K562 (cell line): ENCODE measurements around the gene SARS1. TPM values are rescaled to one million over a fixed set of nuclear protein-coding genes. Genes with fewer than 3 reads are reported as not detected.

ENCODE experiments used
- BRF2 ChIP-seq: IDR thresholded peaks from 3 replicates; pipeline ENCODE4 v1.6.1; 2011; ENCODE audit warnings: borderline replicate concordance, mild to moderate bottlenecking; ENCODE audit not compliant: insufficient read length, insufficient read depth
- CREM ChIP-seq: IDR thresholded peaks from 2 replicates; pipeline ENCODE4 v1.6.1; 2014; ENCODE audit warnings: antibody characterized with exemption, low read depth
- ELF4 ChIP-seq: fragments of 450-650 bp; formaldehyde crosslinking; IDR thresholded peaks from 2 replicates; pipeline ENCODE4 v1.4.0; 2022; ENCODE audit warnings: missing genetic modification characterization
- KLF10 ChIP-seq: fragments of 250-450 bp; sonication (Bioruptor Pico); IDR thresholded peaks from 2 replicates; pipeline ENCODE4 v1.6.1; 2021; ENCODE audit warnings: matching md5 sums
- MAFF ChIP-seq: IDR thresholded peaks from 2 replicates; pipeline ENCODE4 v1.6.1; 2012; ENCODE audit warnings: low read length, improper control_type of control experiment
- MBD2 ChIP-seq: sonication (generic); IDR thresholded peaks from 2 replicates; pipeline ENCODE4 v1.6.1; 2016; ENCODE audit warnings: low read depth, borderline replicate concordance
- MYBL2 ChIP-seq, 2 experiments: fragments of 450-650 bp in 1 of 2; sonication (generic) in 1 of 2; formaldehyde crosslinking in 1 of 2; IDR thresholded peaks; 2 replicates each; pipeline versions ENCODE4 v1.6.1 to v1.8.1; 2017 to 2022; ENCODE audit warnings: borderline replicate concordance in 1 of 2, inconsistent platforms in 1 of 2, low read depth in 1 of 2, mild to moderate bottlenecking in 1 of 2, missing genetic modification reagents in 1 of 2, moderate library complexity in 1 of 2
- RBM34 ChIP-seq: fragments of 200-400 bp; formaldehyde crosslinking; IDR thresholded peaks from 2 replicates; pipeline ENCODE4 v1.6.1; 2018; ENCODE audit warnings: low read length, borderline replicate concordance; ENCODE audit not compliant: insufficient read depth
- TEAD2 ChIP-seq: fragments of 450-650 bp; IDR thresholded peaks from 2 replicates; pipeline ENCODE4 v1.6.1; 2016; ENCODE audit warnings: missing genetic modification characterization, control low read depth, missing compliant biosample characterization
- ZNF146 ChIP-seq: IDR thresholded peaks from one replicate; pipeline ENCODE4 v1.6.1; 2018; ENCODE audit warnings: missing compliant biosample characterization; ENCODE audit not compliant: unreplicated experiment
- ZNF584 ChIP-seq: fragments of 200-800 bp; sonication (Bioruptor generic); IDR thresholded peaks from 2 replicates; pipeline ENCODE4 v1.6.1; 2016; ENCODE audit warnings: low read depth, mild to moderate bottlenecking, missing genetic modification characterization, missing compliant biosample characterization
- polyA plus RNA-seq, 8 experiments: library from polyadenylated mRNA; depleted of rRNA in 4 of 8; stranded (reverse) in 5 of 8; unstranded in 3 of 8; fragments of >200 nt; fragmentation: Nextera tagmentation in 2 of 8; fragmentation: Illumina TruSeq in 1 of 8; extraction: Ambion mirVana in 2 of 8; extraction: Trizol in 1 of 8; gene quantifications; 2 replicates each; pipeline versions ENCODE4 v1.2.1 to v1.2.3, GENCODE V29; 2011 to 2014; ENCODE audit warnings: inconsistent platforms in 1 of 8, missing spikeins in 1 of 8
- total RNA-seq, 7 experiments: library from RNA; depleted of rRNA in 6 of 7; stranded (reverse); fragments of >200 nt in 6 of 7; fragmentation: Illumina TruSeq in 2 of 7; extraction: Trizol in 2 of 7; gene quantifications; 2 replicates each; pipeline versions ENCODE4 v1.2.1 to v1.2.3, GENCODE V29; 2011 to 2021; ENCODE audit warnings: low replicate concordance in 1 of 7
- TF ChIP-seq, protein P1 (sequence below): fragments of 200-800 bp; sonication (Bioruptor generic); IDR thresholded peaks from 2 replicates; pipeline ENCODE4 v1.6.1; 2017; ENCODE audit warnings: missing genetic modification characterization, missing compliant biosample characterization

SARS1 gene
- total and polyA plus RNA-seq, 9 of the 15 experiments (the other 6 are each of a cell fraction or from before 2014, with no cell fraction given) = 221 to 623 (median 254) TPM

GRCh38 chr1:109257682-109258421, 44.1 kb downstream of the SARS1 start (continued):
- TF ChIP-seq TEAD2 (tag) (no peak), MAFF (no peak), ZNF584 (no peak), ELF4 (CRISPR knock-in tag) (no peak), BRF2 (no peak), RBM34 (no peak), KLF10 (CRISPR knock-in tag) (no peak), MYBL2 (IDR thresholded peaks at IDR 0.05; ENCODE audit: low read depth) (no peak), MYBL2 (CRISPR knock-in tag; IDR thresholded peaks at IDR 0.05; ENCODE audit: borderline replicate concordance) (no peak), CREM (peak; percentile 46), ZNF146 (CRISPR knock-in tag) (no peak), MBD2 (no peak)
- TF ChIP-seq, protein P1, sequence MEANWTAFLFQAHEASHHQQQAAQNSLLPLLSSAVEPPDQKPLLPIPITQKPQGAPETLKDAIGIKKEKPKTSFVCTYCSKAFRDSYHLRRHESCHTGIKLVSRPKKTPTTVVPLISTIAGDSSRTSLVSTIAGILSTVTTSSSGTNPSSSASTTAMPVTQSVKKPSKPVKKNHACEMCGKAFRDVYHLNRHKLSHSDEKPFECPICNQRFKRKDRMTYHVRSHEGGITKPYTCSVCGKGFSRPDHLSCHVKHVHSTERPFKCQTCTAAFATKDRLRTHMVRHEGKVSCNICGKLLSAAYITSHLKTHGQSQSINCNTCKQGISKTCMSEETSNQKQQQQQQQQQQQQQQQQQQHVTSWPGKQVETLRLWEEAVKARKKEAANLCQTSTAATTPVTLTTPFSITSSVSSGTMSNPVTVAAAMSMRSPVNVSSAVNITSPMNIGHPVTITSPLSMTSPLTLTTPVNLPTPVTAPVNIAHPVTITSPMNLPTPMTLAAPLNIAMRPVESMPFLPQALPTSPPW = no peak
